ENCODE results near the gene USP24. TPM values are rescaled to one million over a fixed set of nuclear protein-coding genes. Genes with fewer than 3 reads are reported as not detected.
A peak's percentile ranks its signal among the peaks of the same experiment; 100 is the strongest.

The USP24 gene
- total and polyA plus RNA-seq, 11 donors = 13.9 to 53.7 (median 35.4) TPM

DNA sequence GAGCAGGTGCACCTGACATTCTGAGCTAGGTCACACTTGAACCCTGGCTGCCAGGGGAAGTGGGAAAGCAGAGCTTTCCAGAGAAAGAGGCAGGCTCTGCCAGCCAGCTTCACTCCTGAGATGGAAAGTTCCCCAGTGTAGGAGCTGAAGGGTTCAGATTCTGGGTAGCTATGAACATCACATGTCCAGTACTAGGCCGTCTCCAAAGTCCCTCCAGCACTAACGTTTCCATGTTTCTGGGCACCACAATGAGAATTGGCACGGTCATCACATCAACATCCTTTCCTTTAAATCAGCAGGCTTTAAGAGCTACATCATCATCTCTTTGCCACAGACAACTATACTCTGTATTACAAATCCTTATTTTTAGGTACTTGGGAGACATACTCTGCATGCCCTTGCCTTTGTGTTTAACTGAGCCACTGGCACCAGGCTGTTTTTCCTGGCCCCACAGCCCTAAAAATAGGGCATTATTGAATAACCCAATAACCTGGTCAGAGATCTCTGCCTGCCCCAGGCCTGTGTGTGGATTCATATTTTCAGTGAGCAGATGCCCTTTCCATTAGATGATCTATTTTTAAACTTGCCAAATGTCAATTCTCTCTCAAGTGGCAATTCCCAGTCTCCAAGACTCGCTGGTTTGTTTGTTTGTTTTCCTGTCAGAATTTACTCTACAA lies 35.4 kb upstream of the USP24 start:
- Histone ChIP-seq H3K27me3 (no peaks in the 10 kb centered on the region), H3K9me3 (no peaks in the 10 kb centered on the region), H3K4me1 (peaks cover 0 to 29% (median 10%) of the 10 kb centered on the region in 12 donors), H3K36me3 (no peaks in the 10 kb centered on the region), H3K4me3 (no peak overlapping the region), H3K27ac (peak overlapping the region; percentile 16 to 89 (median 71))
- ATAC-seq (peak; percentile 82 to 95 (median 90)), DNase-seq (peak in 4 of 5 donors; percentile 26 to 65 (median 50))
- WGBS, 4 donors = 25 to 45% (median 39%) methylated on average over 4 of the region's 4 CpGs
- TF ChIP-seq CTCF (IDR thresholded peaks at IDR 0.05) (no peak), POLR2A (IDR thresholded peaks at IDR 0.05) (no peak)
- intact Hi-C loops (cut with DNase I) = no loop called here

- ATAC-seq = peak in 3 of 4 donors; percentile 14 to 29 (median 19)
- 73 to 77% (median 75%) methylated on average over 7 of the region's 7 CpGs for WGBS, 4 donors
- H3K27ac ChIP-seq = peak overlapping the region; percentile 16 to 89 (median 71)
- TF ChIP-seq CTCF (IDR thresholded peaks at IDR 0.05) = no peak
- TF ChIP-seq POLR2A (IDR thresholded peaks at IDR 0.05) = no peak
- no peaks in the 10 kb centered on the region for H3K9me3 ChIP-seq
- DNase-seq = no peak
- H3K27me3 ChIP-seq = no peaks in the 10 kb centered on the region
- H3K4me3 ChIP-seq = no peak overlapping the region
- peaks cover 0 to 31% (median 10%) of the 10 kb centered on the region in 12 donors for H3K4me1 ChIP-seq
- intact Hi-C loops (cut with DNase I) = no loop called here
- H3K36me3 ChIP-seq = no peaks in the 10 kb centered on the region
Observed at GRCh38 chr1:55249646-55250398, 34.7 kb upstream of the USP24 start.

DNA sequence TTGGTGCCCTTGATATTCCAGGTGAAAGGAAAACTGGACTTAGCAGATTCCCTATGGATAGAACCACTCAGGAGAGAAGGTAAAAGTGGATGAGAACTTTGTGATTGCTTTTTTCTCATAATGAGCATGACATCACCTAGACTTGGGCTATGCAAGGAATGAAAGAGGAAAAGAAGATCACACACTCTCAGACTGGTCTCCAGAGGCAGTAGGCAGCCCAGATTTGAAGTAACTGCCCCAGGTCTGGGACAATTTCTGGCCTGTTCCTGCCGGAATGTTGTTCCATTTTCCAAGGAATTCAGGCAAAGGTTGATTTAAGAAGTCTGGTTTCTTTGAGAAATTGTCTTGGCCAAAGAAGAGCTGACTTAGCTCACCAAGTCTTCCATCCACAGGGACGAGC lies 31.7 kb upstream of the USP24 start:
- intact Hi-C loops (cut with DNase I) = no loop called here
- Histone ChIP-seq H3K4me1 (peaks cover 0 to 25% (median 5%) of the 10 kb centered on the region in 12 donors), H3K27me3 (no peaks in the 10 kb centered on the region), H3K27ac (no peak overlapping the region), H3K36me3 (no peaks in the 10 kb centered on the region), H3K9me3 (no peaks in the 10 kb centered on the region), H3K4me3 (no peak overlapping the region)
- ATAC-seq (no peak), DNase-seq (no peak)
- 93 to 100% (median 95%) methylated on average over 2 of the region's 2 CpGs for WGBS, 4 donors
- TF ChIP-seq POLR2A (IDR thresholded peaks at IDR 0.05) (no peak), CTCF (IDR thresholded peaks at IDR 0.05) (no peak)

- H3K4me3 ChIP-seq = no peak overlapping the region
- H3K4me1 ChIP-seq = peaks cover 0 to 24% (median 5%) of the 10 kb centered on the region in 12 donors
- intact Hi-C loops (cut with DNase I) = no loop called here
- no peak for TF ChIP-seq CTCF (IDR thresholded peaks at IDR 0.05)
- TF ChIP-seq POLR2A (IDR thresholded peaks at IDR 0.05) = no peak
- H3K36me3 ChIP-seq = no peaks in the 10 kb centered on the region
- no peaks in the 10 kb centered on the region for H3K27me3 ChIP-seq
- ATAC-seq = no peak
- no peak for DNase-seq
- H3K27ac ChIP-seq = no peak overlapping the region
- no peaks in the 10 kb centered on the region for H3K9me3 ChIP-seq
Observed at GRCh38 chr1:55246331-55246730, 31.2 kb upstream of the USP24 start.
